ENCODE results near the gene OSBP2.

DNA sequence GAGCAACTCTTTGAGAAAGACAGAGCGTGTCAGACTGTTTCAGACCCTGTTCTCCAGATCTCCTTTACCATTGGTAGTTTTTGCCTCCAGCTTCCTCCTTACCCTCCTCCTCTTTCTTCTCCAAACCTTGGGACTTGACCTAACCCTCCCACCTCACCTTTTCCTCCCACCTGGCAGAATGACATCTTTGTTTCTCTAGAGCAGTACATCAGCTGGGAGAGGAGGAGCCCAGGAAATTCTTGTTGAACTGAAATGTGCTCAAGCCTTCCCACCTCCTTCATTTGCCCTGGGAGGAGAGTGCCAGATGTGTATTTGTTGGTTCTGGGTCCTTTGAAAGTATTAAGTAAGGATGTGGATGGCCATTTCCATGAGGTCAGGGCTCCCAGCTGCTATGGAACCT, 17.4 kb downstream of the OSBP2 start:
- TF ChIP-seq CTCF (IDR thresholded peaks at IDR 0.05; ENCODE audit: low read depth, low read length, poor library complexity, severe bottlenecking) = no peak
- no peak for TF ChIP-seq EZH2phosphoT487 (IDR thresholded peaks at IDR 0.05; ENCODE audit: borderline replicate concordance, low read length)
